ENCODE data around the gene LHX3.

LHX3 gene

DNA sequence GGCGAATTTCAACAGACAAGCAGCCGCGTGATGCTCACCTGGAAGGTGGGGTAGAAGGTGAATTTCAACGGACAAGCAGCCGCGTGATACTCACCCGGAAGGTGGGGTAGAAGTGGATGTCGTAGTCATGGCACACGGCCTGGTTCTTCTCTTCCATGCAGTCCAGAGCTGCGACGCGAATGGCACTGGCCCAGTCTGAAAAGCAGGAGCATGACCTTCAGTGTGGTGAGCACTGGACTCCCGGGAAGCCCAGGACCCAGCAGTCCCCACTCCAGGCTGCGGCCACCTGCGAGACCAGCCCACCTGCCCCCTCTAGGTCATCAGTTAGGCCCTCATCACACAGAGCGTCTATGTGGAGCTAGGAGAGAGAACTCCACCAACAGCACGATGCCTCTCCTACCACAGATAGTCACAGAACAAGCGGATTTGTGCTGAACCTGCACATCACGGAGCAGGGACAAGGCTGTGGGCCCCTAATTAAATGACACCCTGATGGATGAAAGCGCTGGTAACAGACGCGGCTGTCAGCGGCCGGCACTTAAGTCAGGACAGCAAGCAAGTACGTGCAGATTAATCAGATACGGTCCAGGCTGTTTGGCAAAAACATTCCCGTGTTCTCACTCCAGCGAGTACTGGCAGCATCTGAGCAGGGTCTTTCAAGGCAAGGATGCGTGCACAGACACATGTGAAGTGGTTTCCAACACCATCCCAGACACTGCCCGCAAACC, 21.9 kb upstream of the LHX3 start:
- DNase-seq = no peak

DNA sequence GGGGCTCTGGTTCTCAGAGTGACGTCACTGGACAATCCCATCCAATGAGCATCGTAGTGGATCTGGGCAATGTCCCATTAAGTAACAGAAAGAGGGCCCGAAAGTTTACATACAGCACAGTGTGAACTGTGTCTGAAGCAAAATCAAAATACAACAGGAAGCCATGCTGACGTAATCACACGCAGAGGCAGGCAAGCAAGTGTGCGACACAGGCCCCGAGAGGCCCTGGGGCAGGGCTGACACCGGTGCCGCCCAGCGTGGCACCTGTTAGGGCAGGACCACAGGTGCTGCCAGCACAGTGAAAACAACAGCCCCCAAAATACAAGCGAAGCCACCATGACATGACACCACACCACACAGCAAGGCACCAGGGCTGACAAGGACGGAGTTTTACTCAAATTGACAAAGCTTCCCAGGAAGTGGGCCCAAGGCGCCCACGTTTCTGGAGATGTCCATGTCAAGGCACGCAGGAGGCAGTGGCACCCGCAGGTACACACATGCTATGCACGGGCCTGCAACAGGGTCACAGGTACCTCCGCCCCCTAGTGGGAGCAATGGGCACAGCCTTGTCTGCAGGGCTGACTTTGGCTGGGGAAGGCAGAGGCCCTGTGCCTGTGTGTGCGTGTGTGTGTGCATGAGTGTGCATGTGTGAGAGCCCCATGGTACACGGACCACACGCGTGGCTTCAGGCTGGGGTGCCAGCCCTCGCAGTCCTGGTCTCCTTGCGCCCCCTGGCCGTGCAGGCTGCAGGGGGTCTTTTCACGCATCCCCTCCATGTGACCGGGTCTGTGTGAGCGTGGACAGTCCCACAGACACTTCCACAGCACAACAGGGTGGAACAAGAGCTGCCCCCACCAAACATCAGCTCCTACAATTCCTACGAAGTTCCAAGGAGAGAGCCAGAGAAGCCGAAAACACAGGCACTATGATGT, 21.1 kb upstream of the LHX3 start:
- peak; percentile 55 for DNase-seq

DNA sequence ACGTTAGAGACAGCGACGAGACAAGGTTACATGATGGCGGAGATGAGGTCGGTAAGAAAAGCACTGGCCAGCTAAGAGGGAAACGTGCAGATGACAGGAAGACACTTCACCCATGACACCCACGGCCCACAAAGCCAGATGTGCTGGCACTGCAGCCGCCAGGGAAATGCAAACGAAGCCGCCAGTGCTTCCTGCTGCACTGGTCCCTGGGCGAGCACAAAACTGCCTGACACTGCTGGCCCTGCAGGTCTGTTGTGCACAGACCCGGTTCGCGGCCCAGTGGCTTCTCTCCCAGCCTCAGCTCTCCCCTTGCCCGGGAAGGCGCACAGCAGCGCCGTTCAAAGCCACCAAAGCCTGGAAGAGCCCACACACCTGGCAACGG, 20.4 kb upstream of the LHX3 start:
- DNase-seq = no peak

DNA sequence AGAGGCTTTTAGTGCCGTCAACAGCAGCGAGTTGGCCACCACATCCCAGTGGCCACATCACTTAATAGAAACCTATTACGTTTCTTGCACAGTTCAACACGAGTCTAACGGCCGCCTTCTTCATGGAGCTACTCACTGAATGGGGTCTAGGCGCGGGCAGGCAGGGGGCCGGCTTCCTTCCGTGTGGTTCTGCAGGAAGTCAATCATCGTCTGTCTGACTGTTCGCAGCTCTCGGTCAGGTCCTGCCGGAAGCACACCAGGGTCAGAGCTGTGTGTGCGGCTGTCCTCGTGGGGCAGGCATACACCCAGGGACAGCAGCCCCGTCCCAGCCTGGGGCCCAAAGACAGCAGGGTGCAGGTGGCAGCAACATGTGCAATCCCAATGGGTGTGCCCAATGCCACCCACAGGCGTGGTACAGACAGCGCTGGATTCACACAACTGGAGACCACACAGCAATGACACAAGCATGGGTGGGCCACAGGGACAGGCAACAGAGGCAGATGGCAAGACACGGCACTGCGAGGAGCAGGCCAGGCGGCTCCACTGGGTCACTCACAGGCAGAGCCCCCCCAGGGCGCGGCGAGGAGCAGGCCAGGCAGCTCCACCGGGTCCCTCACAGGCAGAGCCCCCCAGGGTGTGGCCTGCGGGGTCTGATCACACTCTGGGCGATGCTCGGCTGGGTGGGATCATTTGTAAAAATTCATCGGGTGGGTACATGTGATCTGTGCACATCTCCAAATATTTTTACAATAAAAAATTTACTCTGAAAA, 19.1 kb upstream of the LHX3 start:
- no peak for DNase-seq

DNA sequence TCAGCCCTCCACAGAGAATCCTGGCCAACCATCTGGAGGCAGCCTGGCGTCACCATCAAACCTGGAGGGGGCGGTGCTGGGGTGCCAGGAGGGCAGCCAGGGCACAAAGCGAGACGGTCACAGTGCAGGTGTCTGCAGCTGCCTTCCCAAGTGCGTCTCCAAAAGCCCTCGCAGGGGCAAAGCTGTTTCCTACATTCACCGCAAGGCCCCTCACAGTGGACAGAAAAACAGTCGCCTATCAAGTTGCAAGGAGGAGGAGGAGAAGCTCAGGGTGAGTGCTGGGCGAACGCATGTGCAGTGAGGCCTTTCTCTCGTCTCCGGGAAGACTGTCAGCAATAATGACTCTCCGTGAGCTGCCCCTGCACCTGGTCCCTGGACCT, 18.0 kb upstream of the LHX3 start:
- no peak for DNase-seq

DNA sequence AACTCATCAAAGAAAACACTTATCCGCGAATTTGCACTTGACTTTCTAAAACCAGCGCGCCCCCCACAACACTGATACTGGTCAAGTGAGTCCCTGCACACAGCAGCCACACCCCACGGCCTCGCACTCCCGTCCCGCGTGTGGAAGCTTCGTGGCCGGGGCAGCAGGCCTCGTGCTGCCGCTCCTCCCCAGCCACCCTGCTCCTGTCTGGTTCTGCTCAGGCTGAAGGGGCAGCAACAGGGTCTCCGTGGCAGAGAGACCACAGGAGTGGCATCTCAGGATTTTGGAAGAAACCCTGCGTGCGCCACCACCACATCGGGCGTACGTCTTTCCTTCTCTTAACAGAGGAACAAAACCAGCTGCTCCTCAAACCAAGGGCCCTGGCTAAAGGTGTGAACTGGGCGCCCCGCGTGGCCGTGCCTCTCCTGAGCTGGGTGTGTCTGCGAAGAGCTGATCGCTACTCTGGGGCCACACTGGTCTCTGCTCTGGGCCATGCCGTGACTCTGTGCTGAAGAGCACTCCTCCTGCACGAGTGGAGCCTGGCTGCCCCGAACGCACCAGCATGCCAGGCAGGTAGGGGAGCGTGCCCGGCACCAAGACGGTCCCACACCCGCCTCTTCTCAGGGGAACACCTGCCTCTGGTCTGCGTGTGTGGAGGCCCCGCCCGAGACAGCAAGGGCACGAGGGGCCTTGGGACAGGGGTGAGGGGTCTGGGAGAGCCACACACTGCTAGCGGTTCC, 17.4 kb upstream of the LHX3 start:
- no peak for DNase-seq

DNA sequence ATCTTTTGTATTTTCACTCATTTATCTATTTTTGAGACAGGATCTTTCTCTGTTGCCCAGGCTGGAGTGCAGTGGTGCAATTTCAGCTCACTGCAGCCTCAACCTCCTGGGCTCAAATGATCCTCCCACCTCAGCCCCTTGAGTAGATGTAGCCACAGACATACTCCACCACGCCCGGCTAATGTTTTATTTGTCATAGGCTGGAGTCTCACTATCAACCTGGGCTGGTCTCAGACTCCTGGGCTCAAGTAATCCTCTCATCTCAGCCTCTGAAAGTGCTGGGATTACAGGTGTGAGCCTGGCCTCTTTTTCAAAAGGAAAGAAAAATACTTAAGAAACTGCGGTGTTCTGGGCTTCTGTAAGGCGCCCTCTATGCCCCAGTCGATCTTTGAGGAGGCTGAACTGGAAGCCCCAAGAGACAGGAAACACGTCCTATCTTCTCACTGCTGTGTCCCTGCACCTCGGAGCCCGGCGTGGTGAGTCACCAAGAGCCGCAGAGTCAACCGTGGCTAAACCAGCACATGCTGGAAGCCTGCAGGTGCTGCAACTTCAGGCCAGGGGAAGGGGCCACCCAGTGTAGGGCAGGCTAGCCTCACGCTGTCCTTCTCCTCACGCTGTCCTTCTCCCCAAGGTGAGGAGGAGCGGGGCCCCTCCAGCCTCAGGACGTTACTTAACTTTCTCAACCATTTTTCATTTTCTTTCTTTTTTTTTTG, 15.2 kb upstream of the LHX3 start:
- DNase-seq = peak; percentile 38

DNA sequence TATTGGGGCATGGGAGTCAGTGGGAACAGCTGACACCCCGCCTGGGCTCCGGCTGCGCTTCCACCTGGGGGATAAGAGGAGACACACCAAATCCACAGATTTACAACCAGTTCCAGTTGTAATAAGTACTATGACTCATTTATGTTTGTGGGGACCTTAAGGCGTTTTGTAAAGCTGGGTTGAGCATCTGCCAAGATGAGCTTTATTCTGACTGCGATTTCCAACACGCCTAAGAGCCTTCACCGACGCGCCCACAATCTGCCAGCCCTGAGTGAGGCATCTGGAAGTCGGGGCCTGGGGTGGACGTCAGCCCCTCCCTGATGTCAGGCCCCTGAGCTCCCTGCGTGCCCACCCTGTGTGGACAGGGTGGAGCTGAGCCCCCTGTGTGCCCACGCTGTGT, 14.3 kb upstream of the LHX3 start:
- DNase-seq = no peak

DNA sequence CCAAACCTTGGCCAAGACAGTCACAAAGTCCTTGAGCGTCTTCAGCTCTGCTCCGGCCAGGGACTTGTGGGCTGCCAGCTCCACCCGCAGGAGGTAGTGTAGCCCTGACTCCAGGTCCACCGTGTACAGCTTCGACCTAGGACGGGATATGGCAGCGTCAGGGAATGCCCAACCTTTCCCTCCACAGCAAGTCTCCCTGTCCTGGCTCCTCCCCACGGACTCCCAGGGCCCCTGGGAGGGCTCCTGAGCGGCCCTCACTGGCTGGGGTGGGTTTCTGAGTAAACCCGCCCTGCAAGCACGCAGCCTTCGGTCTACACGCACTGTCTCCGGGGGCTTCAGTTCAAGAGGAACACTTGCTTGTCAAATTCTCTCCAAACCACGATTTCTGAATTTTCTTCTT, 13.7 kb upstream of the LHX3 start:
- no peak for DNase-seq

DNA sequence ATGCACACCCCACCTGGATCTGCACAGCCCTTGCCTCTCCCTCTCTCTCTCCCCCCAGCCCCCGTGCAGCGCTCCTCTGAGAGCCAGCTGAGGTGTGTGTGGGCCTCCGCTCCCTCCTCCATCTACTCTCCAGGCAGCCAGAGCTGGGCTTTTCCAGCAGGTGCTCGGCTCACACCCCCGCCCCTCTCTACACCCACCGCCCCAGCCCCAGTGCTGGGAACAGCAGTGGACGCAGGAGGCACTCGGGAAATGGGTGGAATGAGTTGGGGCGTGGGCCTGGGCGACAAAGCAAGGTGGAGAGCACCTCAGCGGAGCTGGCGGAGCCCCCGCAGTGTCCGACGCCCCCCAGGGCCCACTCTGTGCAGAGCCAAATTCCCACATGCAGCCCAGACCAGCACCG, 13.3 kb upstream of the LHX3 start:
- DNase-seq = no peak

DNA sequence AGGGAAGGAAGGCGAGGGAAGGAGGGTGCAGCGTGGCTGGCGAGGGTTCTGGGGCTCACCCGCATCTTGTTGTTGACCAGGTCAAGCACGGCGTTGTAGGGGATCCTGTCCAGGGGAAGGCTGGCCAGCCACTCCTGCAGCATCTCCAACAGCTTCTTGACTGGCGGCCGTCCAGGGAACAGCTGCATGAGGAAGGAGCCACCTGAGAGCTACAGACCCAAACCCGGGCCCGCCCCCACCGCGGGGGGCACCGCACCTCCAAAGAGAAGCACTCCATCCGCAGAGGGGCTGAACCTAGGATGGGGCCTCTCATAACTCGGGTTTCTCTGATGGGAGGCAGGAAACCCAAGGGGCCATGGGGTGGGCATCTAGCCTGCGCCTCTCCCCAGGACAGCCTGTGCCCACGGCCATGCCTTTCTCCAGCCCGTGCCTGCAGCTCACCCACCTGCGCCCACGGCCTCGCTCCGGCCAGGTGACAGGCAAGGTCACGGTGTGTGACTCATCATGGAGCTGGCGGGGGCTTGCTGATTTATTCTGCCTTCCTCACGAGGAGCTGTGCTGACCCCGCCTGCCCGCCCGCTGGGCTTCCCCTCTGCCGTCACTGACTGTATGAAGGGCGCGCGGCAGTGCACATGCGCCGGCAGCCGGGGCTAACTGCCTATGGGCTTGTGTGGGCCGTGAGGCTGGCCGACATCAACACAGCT, 11.8 kb upstream of the LHX3 start:
- DNase-seq = no peak

DNA sequence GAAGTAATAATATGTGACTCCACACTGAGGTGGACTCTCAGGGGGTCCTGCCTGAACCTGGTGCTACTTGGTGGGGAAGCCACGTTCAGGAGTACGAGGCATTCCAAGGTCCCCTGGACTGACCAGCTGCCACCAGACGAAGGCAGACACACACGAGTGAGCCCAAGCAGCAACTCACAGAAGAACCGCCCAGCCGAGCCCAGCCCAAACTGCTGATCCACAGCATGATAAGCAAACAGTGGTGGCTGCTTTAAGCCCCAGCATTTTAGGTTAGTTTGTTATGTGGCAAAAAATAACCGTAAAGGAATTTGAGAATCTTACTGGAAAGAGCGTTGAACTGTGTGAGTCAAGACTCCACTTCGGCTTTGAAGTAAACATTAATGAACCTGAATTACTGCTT, 8.8 kb upstream of the LHX3 start:
- no peak for DNase-seq

DNA sequence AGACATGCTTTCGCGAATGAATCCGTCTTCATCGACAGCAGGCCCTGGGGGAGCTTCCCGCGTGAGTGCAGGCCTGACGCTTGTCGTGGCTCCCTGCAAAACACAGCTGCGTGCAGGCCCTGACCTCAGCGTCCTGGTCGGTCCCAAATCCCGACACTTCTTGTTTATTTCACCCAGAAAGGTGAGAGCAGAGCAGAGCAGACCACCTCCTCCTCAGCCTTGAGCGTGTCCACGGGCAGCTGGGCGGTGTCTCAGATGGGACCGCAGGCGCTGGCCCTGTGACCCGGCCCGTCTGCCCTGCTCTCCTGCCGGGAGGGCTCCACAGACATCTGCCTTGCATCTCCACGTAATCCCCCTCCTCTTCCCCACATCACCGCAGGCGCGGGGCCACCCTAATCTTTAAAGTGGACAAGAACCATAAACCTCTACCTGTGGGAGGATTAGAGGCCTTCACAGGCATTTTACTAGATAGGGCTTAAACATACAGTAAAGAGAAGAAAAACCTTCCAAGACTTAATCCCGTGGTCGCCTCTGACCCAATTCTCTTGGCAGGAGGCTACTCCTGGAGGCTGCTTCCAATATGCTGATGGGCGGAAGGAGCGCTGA, 7.5 kb upstream of the LHX3 start:
- DNase-seq = no peak

DNA sequence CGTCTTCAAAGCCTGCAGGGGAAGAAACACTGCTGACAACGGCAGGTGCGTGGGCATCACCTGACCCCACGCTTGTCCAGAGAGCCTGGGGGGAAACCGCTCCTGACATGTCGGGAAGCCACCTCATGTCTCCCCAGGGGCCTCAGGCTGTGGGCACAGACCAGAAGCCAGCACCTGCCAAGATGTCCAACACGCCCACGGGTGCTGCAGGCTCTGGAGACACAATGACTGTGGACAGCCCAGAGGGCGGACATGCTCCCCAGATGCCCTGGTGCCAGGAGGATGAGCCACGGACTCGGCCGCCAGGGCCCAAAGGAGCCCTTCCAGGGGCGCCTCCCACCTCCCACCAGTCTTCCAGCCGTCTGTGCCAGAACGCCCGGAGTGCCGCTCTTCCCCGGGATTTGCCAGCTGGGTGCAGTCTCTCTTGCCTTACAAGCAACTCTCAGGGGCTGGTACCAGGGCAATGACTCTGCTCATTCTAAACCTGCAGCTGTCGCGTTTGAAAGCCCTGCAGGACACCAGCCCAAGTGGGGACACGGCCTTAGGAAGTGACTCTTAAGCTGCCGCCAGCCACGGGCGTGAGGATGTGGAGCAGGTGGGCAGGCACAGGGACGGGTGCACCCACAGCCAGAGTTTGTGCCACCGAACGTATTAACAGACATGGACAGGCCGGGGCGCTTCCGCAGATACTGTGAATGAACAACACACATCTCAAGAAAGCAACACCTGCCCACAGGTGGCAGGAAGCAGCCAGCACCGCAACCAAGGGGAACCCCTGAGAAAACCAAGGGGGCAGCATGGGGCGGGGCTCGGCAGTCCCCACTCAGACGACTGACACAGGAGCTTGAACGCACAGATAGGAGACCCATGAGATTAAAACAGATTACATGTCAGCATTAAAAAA, 6.8 kb upstream of the LHX3 start:
- DNase-seq = no peak

DNA sequence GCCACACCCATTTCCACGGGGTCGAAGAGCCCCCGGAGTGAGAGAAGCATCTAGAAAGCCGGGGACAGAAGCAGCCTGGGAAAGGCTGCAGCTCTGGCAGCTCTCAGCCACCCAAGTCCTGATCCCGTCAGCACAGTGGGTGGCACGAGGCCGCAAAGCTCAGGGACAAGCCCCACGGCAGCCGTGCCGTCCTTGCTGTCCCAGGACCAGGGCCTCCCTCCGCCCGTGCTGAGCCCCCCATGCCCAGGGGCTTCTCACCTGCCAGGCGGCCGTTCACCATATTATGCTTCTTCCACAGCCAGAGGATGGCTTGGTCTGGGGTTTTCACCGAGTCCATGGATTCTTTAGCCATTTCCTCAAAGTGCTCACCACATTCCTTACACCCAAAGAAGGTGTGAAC, 6.1 kb upstream of the LHX3 start:
- DNase-seq = no peak

DNA sequence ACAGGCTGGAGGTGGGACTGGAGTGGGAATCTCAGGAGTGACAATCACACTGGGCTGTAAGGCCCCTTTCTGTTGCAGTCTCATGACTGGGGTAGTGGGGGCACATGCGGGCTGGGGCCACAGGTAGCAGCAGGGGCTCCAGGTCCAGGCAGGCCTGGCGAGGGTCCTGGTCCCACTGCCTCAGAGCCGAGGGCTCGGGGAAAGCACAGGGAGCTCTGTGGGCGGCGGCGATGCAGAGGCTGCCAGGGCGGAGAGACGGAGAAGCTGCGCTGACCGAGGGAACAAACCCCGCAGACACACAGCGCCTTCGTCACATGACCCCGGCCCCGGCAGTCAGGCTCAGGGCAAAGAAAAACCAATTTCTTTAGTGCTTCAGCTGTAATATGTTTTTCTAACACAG, 5.3 kb upstream of the LHX3 start:
- DNase-seq = no peak

DNA sequence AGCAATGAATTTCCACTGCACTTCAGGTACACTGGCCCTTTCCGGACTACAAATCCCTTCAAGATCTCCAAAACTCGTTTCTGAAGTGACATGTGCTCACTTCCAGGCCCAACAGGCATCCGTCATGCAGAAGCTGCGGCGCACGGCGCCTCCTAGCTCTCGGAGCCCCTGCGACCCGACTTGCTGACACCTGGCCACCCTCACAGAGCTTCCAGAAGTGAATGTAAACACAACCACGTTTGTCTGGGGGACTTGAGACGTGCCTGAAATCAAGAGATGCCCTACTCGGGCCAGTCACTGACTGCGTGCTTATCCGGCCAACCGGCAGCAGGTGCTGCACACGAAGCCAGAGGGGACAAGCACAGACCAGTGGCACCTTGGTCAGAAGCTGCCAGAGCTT, 4.9 kb upstream of the LHX3 start:
- DNase-seq = no peak

DNA sequence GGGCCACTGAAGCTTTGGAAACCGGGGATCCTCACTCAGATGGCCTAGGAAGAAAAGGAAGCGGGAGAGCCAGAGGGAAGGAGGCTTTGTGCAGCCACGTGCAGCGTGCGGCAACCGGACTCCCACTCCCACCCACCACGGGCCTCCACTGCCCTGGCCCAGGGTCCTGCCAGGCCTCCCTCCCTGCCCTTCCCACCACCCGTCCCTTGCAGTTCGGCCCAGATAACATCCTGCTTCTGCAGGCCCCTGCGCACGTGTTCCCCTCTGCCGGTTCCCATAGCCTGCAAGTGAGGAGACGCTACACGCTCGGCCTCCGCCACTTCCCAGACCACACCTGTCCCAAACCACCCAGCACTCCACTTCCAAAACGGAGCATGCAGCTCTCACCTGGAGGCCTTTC, 4.3 kb upstream of the LHX3 start:
- no peak for DNase-seq

DNA sequence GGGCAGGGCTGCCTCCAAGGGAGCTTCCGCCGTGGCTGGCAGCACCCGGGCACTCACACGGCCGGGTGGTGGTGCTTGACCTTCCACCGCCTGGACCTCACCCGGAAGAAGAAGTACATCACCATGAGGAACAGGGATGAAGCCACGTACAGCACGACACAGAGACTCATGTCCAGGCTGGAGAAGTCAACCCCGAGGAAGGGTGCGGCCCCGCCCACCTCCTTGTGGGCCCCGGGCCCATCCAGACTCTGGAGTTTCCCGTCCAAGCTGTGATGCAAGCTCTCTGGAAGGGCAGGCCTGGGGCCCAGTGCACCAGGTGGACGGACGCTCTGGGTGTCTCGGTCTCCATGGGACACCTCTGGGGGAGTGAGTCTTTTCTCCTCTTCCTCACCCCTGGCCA, 3.7 kb upstream of the LHX3 start:
- DNase-seq = no peak

DNA sequence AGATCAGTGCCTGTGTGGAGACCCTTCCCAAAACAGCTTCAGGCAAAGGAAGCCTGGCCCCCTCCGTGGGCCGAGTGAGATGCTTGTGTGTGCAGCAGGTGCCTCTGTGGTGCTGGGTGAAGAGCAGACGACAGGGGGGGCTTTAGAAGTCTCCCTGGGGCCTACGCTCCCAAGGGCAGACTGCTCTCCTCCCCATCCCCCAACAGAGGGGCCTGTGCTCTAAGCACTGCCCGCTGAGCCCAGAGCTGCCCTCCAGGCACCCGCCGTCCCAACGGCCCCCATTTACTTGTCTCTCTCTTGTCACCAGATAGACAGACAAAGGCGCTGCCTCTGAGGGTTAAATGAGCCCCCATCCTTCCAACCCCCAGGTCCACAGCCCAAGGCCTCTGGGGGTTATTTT, 2.7 kb upstream of the LHX3 start:
- DNase-seq = no peak

Data from stimulated activated naive CD4-positive, alpha-beta T cell treated with Interleukin-2 at 50 U/mL for 16 hours (primary cell).